ENCODE data around the gene ACSS3.

The ACSS3 gene

DNA sequence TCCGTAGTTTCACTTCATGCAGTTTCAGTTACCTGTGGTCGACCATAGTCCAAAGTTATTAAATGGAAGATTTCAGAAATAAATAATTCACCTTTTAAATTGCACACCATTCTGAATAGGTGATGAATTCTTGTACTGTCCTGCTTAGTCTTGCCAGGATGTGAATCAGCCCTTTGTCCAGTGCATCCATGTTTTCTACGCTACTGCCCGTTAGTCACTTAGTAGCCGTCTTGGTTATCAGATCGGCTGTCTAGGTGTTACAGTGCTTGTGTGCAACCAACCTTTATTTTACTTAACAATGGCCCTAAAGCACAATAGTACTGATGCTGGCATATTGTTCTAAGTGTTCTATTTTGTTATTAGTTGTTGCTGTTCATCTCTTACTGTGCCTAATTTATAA lies 146.7 kb downstream of the ACSS3 start:
- CTCF ChIA-PET: interaction anchor here (0.6 kb wide), 1 partner anchor 1052 kb away, joined by 5 read pairs; no protein-coding TSS in a partner anchor
- no peak overlapping the region for H3K27ac ChIP-seq (ENCODE audit: extremely low read depth, low read depth, low read length)
- no peaks in the 10 kb centered on the region for H3K9me3 ChIP-seq (ENCODE audit: control insufficient read depth, insufficient read depth, low read depth, low read length)
- H3K36me3 ChIP-seq (ENCODE audit: control insufficient read depth in 2 of 2, insufficient read depth in 1 of 2, low read length in 2 of 2): no peaks in the 10 kb centered on the region
- POLR2A ChIA-PET: no interaction called here
- H3K4me1 ChIP-seq (ENCODE audit: control insufficient read depth, insufficient read depth, low read length): no peaks in the 10 kb centered on the region; the same call in 1 of the 2 replicates
- no peak overlapping the region for H3K4me3 ChIP-seq (ENCODE audit: low read depth, low read length)
- TF ChIP-seq, protein P1, sequence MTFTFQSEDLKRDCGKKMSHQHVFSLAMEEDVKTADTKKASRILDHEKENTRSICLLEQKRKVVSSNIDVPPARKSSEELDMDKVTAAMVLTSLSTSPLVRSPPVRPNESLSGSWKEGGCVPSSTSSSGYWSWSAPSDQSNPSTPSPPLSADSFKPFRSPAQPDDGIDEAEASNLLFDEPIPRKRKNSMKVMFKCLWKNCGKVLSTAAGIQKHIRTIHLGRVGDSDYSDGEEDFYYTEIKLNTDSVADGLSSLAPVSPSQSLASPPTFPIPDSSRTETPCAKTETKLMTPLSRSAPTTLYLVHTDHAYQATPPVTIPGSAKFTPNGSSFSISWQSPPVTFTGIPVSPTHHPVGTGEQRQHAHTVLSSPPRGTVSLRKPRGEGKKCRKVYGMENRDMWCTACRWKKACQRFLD (tag by site-specific recombination; IDR thresholded peaks at IDR 0.05): no peak
- TF ChIP-seq ZNF544 (tag by site-specific recombination; IDR thresholded peaks at IDR 0.05): no peak
- TF ChIP-seq, protein P2, sequence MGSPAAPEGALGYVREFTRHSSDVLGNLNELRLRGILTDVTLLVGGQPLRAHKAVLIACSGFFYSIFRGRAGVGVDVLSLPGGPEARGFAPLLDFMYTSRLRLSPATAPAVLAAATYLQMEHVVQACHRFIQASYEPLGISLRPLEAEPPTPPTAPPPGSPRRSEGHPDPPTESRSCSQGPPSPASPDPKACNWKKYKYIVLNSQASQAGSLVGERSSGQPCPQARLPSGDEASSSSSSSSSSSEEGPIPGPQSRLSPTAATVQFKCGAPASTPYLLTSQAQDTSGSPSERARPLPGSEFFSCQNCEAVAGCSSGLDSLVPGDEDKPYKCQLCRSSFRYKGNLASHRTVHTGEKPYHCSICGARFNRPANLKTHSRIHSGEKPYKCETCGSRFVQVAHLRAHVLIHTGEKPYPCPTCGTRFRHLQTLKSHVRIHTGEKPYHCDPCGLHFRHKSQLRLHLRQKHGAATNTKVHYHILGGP (tag by site-specific recombination; IDR thresholded peaks at IDR 0.05): no peak
- TF ChIP-seq KLF10 (tag by site-specific recombination; IDR thresholded peaks at IDR 0.05): no peak

GRCh38 chr12:81229759-81230158 lies 151.9 kb downstream of the ACSS3 start:
- H3K9me3 ChIP-seq (ENCODE audit: control insufficient read depth, insufficient read depth, low read depth, low read length): no peaks in the 10 kb centered on the region
- POLR2A ChIA-PET: no interaction called here
- H3K27ac ChIP-seq (ENCODE audit: extremely low read depth, low read depth, low read length): no peak overlapping the region
- no peaks in the 10 kb centered on the region for H3K36me3 ChIP-seq (ENCODE audit: control insufficient read depth in 2 of 2, insufficient read depth in 1 of 2, low read length in 2 of 2)
- CTCF ChIA-PET: no interaction called here
- no peak overlapping the region for H3K4me3 ChIP-seq (ENCODE audit: low read depth, low read length)
- no peaks in the 10 kb centered on the region for H3K4me1 ChIP-seq (ENCODE audit: control insufficient read depth, insufficient read depth, low read length)
- no peak for TF ChIP-seq KLF1 (tag by site-specific recombination; IDR thresholded peaks at IDR 0.05)
- TF ChIP-seq ZNF239 (tag by site-specific recombination; IDR thresholded peaks at IDR 0.05): no peak
- TF ChIP-seq, protein P3, sequence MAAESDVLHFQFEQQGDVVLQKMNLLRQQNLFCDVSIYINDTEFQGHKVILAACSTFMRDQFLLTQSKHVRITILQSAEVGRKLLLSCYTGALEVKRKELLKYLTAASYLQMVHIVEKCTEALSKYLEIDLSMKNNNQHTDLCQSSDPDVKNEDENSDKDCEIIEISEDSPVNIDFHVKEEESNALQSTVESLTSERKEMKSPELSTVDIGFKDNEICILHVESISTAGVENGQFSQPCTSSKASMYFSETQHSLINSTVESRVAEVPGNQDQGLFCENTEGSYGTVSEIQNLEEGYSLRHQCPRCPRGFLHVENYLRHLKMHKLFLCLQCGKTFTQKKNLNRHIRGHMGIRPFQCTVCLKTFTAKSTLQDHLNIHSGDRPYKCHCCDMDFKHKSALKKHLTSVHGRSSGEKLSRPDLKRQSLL (tag by site-specific recombination; IDR thresholded peaks at IDR 0.05): no peak
- no peak for TF ChIP-seq ZNF792 (tag by site-specific recombination; IDR thresholded peaks at IDR 0.05)

GRCh38 chr12:81231574-81232368 lies 153.9 kb downstream of the ACSS3 start:
- ChIA-PET CTCF (no interaction called here), POLR2A (no interaction called here)
- Histone ChIP-seq H3K9me3 (ENCODE audit: control insufficient read depth, insufficient read depth, low read depth, low read length) (no peaks in the 10 kb centered on the region), H3K36me3 (ENCODE audit: control insufficient read depth in 2 of 2, insufficient read depth in 1 of 2, low read length in 2 of 2) (no peaks in the 10 kb centered on the region), H3K4me1 (ENCODE audit: control insufficient read depth, insufficient read depth, low read length) (no peaks in the 10 kb centered on the region), H3K27ac (ENCODE audit: extremely low read depth, low read depth, low read length) (no peak overlapping the region), H3K4me3 (ENCODE audit: low read depth, low read length) (no peak overlapping the region)
- TF ChIP-seq, protein P4, sequence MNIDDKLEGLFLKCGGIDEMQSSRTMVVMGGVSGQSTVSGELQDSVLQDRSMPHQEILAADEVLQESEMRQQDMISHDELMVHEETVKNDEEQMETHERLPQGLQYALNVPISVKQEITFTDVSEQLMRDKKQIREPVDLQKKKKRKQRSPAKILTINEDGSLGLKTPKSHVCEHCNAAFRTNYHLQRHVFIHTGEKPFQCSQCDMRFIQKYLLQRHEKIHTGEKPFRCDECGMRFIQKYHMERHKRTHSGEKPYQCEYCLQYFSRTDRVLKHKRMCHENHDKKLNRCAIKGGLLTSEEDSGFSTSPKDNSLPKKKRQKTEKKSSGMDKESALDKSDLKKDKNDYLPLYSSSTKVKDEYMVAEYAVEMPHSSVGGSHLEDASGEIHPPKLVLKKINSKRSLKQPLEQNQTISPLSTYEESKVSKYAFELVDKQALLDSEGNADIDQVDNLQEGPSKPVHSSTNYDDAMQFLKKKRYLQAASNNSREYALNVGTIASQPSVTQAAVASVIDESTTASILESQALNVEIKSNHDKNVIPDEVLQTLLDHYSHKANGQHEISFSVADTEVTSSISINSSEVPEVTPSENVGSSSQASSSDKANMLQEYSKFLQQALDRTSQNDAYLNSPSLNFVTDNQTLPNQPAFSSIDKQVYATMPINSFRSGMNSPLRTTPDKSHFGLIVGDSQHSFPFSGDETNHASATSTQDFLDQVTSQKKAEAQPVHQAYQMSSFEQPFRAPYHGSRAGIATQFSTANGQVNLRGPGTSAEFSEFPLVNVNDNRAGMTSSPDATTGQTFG (tag by site-specific recombination; IDR thresholded peaks at IDR 0.05; ENCODE audit: borderline replicate concordance): no peak
- no peak for TF ChIP-seq ZNF394 (tag by site-specific recombination; IDR thresholded peaks at IDR 0.05; ENCODE audit: borderline replicate concordance)
- TF ChIP-seq RBAK (tag by site-specific recombination; IDR thresholded peaks at IDR 0.05): no peak
- TF ChIP-seq ZBTB21 (tag by site-specific recombination; IDR thresholded peaks at IDR 0.05): no peak
- no peak for TF ChIP-seq ZNF621 (tag by site-specific recombination; IDR thresholded peaks at IDR 0.05)
- no peak for TF ChIP-seq GLIS1 (tag by site-specific recombination; IDR thresholded peaks at IDR 0.05)
- TF ChIP-seq ZNF747 (tag by site-specific recombination; IDR thresholded peaks at IDR 0.05): no peak
- no peak for TF ChIP-seq ZNF768 (tag by site-specific recombination; IDR thresholded peaks at IDR 0.05)
- TF ChIP-seq ZNF596 (tag by site-specific recombination; IDR thresholded peaks at IDR 0.05): no peak
- no peak for TF ChIP-seq ZFP3 (tag by site-specific recombination; IDR thresholded peaks at IDR 0.05; ENCODE audit: low read depth)
- TF ChIP-seq ZBTB11 (tag by site-specific recombination; conservative IDR thresholded peaks at IDR 0.05; ENCODE audit: low read depth): no peak
